HUES48 (cell line): ENCODE data around the gene FGD3.

Source experiments
- H3K27ac ChIP-seq: one replicate; pipeline ENCODE4 v1.7.0; 2013; ENCODE audit warnings: low read depth, low read length, inconsistent platforms
- H3K27me3 ChIP-seq: 2 replicates; pipeline ENCODE4 v1.6.1; 2013; ENCODE audit warnings: mild to moderate bottlenecking, low read length; ENCODE audit not compliant: control insufficient read depth, insufficient read depth
- H3K36me3 ChIP-seq: 2 replicates; pipeline ENCODE4 v1.6.1; 2013; ENCODE audit warnings: low read length; ENCODE audit not compliant: control insufficient read depth, insufficient read depth
- H3K4me1 ChIP-seq: 2 replicates; pipeline ENCODE4 v1.6.1; 2013; ENCODE audit warnings: mild to moderate bottlenecking, low read length; ENCODE audit not compliant: control insufficient read depth, insufficient read depth
- H3K4me3 ChIP-seq: 2 replicates; pipeline ENCODE4 v1.5.1; 2013; ENCODE audit warnings: mild to moderate bottlenecking, low read depth, low read length
- H3K9ac ChIP-seq: 2 replicates; pipeline ENCODE4 v1.6.1; 2013; ENCODE audit warnings: mild to moderate bottlenecking, low read depth, low read length, moderate library complexity
- H3K9me3 ChIP-seq: 2 replicates; pipeline ENCODE4 v1.6.1; 2013; ENCODE audit warnings: low read length; ENCODE audit not compliant: control insufficient read depth, insufficient read depth

The FGD3 gene

GRCh38 chr9:93048566-93049448 is 101.5 kb downstream of the FGD3 start:
- no peaks in the 10 kb centered on the region for H3K27me3 ChIP-seq
- H3K36me3 ChIP-seq, result no peaks in the 10 kb centered on the region

GRCh38 chr9:93049491-93049890 is 102.2 kb downstream of the FGD3 start:
- H3K27me3 ChIP-seq, result no peaks in the 10 kb centered on the region
- H3K27ac ChIP-seq, result no peak overlapping the region
- peaks cover 17% of the 10 kb centered on the region for H3K4me1 ChIP-seq
- no peaks in the 10 kb centered on the region for H3K9me3 ChIP-seq
- H3K9ac ChIP-seq, result no peak overlapping the region
- H3K36me3 ChIP-seq, result no peaks in the 10 kb centered on the region
- no peak overlapping the region for H3K4me3 ChIP-seq

More at GRCh38 chr9:93048566-93049448, 101.5 kb downstream of the FGD3 start:
- peaks cover 13% of the 10 kb centered on the region for H3K4me1 ChIP-seq
- H3K27ac ChIP-seq, result no peak overlapping the region
- H3K4me3 ChIP-seq, result no peak overlapping the region
- no peak overlapping the region for H3K9ac ChIP-seq
- no peaks in the 10 kb centered on the region for H3K9me3 ChIP-seq

- H3K4me1 ChIP-seq, result peaks cover 17% of the 10 kb centered on the region
- H3K36me3 ChIP-seq, result no peaks in the 10 kb centered on the region
- no peak overlapping the region for H3K27ac ChIP-seq
- H3K9ac ChIP-seq, result no peak overlapping the region
- no peak overlapping the region for H3K4me3 ChIP-seq
- no peaks in the 10 kb centered on the region for H3K27me3 ChIP-seq
- H3K9me3 ChIP-seq, result no peaks in the 10 kb centered on the region
Measured at GRCh38 chr9:93050231-93050630, 102.9 kb downstream of the FGD3 start.

DNA sequence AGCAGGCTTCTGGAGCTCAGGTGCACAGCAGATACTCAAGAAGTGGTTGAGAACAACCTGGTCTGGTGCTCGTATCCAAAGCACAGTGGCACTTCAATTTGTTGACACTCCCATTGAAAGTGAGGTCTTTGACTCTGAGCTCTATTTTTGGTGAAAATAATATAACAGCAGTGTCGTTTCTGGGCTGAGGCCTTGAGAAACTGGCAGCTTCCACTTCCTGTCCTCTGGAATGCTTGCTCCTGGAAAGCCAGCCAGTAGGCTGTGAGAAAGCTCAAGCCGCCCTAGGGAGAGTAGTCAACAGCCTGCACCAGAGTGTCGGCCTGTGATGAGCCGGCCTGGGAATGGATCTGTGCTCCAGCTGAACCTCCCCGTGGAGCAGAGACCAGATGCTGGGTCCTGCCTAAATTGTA is 104.4 kb downstream of the FGD3 start:
- H3K4me3 ChIP-seq, result no peak overlapping the region
- no peaks in the 10 kb centered on the region for H3K9me3 ChIP-seq
- no peaks in the 10 kb centered on the region for H3K36me3 ChIP-seq
- H3K9ac ChIP-seq, result no peak overlapping the region
- H3K27me3 ChIP-seq, result no peaks in the 10 kb centered on the region
- no peak overlapping the region for H3K27ac ChIP-seq
- H3K4me1 ChIP-seq, result peaks cover 18% of the 10 kb centered on the region

DNA sequence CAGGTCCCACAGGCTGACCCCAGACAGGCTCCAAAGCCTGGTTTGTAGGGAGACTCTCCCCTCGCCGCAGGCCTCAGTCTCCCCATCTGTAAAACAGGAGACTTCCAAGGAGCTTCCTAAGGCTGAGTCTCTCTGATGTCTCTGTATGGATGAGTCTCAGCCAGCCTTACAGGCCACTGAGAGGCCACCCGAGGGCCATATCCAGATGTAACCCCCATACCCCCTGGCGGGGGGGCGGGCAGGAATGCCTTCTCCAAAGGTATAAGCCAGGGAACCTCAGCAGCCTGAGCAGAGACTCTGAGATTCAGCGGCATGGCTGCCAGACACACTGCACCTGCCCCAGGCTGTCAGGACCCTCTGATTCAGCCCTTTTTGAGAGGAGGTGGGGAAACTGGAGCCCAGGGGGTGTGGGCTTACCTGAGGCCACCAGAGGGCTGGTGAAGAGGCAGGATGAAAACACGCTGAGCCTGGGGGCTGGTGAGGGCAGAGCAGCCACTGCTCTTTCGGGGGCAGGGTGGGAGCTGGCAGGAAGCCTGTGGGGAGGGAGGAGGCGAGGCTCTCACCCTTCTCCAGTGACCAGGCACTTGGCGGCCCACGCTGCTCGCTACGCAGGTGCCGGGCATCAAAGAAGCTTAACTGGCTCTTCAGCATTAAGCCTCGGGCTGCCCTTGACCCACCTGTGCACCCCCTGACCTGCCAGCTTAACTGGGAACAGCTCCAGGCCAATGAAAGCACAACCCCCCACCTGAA is 105.6 kb downstream of the FGD3 start:
- Histone ChIP-seq H3K27ac (no peak overlapping the region), H3K9ac (no peak overlapping the region), H3K27me3 (no peaks in the 10 kb centered on the region), H3K4me1 (peaks cover 25% of the 10 kb centered on the region), H3K36me3 (no peaks in the 10 kb centered on the region), H3K4me3 (no peak overlapping the region), H3K9me3 (no peaks in the 10 kb centered on the region)

DNA sequence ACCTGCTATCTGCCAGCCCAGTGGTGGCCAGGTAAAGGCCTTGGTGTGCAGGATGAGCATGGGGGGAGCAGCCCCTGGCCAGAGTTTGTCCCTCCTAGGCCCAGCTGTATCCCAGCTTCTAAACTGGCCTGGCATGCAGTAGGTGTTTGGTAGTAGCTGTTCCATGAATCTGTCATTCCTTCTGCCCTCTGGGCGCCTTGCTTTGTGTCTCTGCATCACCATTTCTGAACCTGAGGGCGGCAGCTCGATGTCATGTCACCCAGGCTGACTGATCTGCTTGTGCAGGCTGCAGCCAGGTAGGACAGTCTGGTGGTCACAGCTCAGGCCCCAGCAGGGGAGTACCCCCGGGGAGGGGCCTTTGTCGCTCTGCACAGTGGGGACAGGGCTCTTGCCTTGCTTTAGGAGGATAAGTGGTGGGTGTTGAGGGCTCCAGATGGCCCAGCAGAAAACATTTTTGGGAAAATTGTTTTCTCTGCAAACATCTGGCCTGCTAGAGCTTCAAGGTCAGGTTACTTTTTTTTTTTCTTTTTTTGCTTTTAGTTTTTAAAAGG is 106.5 kb downstream of the FGD3 start:
- H3K27me3 ChIP-seq, result no peaks in the 10 kb centered on the region
- H3K36me3 ChIP-seq, result no peaks in the 10 kb centered on the region
- no peak overlapping the region for H3K4me3 ChIP-seq
- H3K9ac ChIP-seq, result no peak overlapping the region
- peaks cover 25% of the 10 kb centered on the region for H3K4me1 ChIP-seq
- no peaks in the 10 kb centered on the region for H3K9me3 ChIP-seq
- no peak overlapping the region for H3K27ac ChIP-seq

DNA sequence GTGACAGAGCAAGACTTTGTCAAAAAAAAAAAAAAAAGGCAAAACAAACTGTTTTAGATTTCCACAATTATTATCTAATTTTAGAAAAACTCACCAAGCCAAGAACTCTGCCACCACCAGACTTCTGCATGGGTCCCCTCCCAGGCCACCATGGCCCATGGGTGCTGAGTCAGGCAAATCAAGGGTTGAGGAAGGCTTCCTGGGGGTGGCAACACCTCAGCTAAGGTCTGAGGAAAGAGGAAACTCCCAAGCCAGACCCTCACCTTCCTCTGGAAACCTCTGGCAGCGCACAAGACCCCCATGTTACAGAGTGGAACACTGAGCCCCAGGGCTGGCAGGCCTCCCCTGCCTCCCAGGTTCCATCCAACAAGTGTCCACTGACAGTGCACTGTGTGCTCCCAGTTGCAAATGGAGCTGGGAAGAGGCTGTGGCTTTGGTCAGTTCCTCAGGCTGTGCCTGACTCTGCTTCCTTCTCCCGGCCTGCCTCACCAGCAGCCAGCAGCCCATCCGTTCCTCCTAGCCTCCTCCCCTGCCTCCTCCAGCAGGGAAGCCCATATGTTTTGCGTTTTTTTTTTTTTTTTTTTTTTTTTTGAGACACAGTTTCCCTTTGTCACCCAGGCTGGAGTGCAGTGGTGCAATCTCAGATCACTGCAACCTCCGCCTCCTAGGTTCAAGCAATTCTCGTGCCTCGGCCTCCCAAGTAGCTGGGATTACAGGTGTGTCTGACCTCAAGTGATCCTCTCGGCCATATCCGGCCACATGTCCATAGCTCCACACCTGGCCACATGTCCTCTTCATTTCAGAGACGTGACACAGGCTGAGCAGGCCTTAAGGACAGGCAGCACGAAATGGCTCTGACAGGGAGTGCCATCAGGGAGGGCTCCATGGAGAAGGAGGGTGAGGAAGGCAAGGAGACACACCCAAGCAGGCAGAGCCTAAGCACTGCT is 107.7 kb downstream of the FGD3 start:
- peaks cover 7% of the 10 kb centered on the region for H3K27me3 ChIP-seq
- H3K4me3 ChIP-seq, result no peak overlapping the region
- no peaks in the 10 kb centered on the region for H3K9me3 ChIP-seq
- H3K9ac ChIP-seq, result no peak overlapping the region
- H3K27ac ChIP-seq, result no peak overlapping the region
- H3K4me1 ChIP-seq, result peaks cover 31% of the 10 kb centered on the region
- no peaks in the 10 kb centered on the region for H3K36me3 ChIP-seq

- H3K9ac ChIP-seq, result no peak overlapping the region
- peaks cover 7% of the 10 kb centered on the region for H3K27me3 ChIP-seq
- no peak overlapping the region for H3K27ac ChIP-seq
- peaks cover 36% of the 10 kb centered on the region for H3K4me1 ChIP-seq
- H3K36me3 ChIP-seq, result no peaks in the 10 kb centered on the region
- no peaks in the 10 kb centered on the region for H3K9me3 ChIP-seq
- H3K4me3 ChIP-seq, result no peak overlapping the region
Measured at GRCh38 chr9:93057042-93057702, 109.8 kb downstream of the FGD3 start.

DNA sequence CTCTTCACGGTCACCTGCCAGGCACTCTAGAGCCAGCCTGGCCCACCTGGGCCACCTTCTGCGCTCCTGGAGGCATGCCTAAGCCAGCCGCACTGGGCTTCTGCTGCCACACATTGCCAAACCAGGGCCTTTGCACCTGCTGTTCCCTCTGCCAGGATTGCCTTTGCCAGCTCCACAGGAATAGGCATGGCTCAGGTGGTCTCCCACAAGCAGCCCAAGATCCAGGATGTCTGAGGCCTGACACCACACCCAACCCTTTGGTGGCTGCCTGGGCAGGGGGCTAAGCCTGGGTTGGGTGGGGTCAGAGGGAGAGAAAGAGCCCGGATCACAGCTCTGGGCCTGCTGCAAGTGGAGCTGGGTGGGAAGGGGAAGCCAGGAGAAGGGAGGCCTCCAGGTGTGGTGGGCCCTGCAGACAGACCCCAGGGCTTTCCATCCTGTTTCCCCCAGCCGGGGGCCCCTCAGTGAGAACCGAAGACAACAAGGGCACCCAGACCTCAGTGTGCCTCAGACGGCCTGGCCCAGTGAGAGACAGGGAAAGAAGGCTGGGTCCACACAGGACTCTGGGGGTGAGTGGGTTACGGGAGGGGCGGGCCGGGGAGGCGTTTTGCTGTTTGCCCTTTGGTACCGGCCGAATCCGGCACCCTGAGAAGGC is 110.5 kb downstream of the FGD3 start:
- peak overlapping the region; percentile 42; the same call in 1 of the 2 replicates for H3K4me3 ChIP-seq
- H3K36me3 ChIP-seq, result no peaks in the 10 kb centered on the region
- H3K4me1 ChIP-seq, result peaks cover 33% of the 10 kb centered on the region
- peaks cover 7% of the 10 kb centered on the region for H3K27me3 ChIP-seq
- no peaks in the 10 kb centered on the region for H3K9me3 ChIP-seq
- no peak overlapping the region for H3K27ac ChIP-seq
- no peak overlapping the region for H3K9ac ChIP-seq
